Spinal cord (tissue), 10 donors: ENCODE data around the gene GLI2. TPM values are rescaled to one million over a fixed set of nuclear protein-coding genes. Genes with fewer than 3 reads are reported as not detected.

ENCODE experiments used
- DNase-seq, 6 donors: peaks; one replicate each; pipeline versions ENCODE4 v3.0.0 to v3.0.0-alpha.2; 2013 to 2015; ENCODE audit warnings: low spot score in 6 of 6, low read depth in 4 of 6
- H3K27ac ChIP-seq: one replicate; pipeline ENCODE4 v1.5.1; 2013; ENCODE audit warnings: low read depth, low read length, control low read depth
- H3K27me3 ChIP-seq: one replicate; pipeline ENCODE4 v1.6.1; 2013; ENCODE audit warnings: low read length; ENCODE audit not compliant: control insufficient read depth, insufficient read depth
- H3K36me3 ChIP-seq: one replicate; pipeline ENCODE4 v1.6.1; 2013; ENCODE audit warnings: low read length; ENCODE audit not compliant: control insufficient read depth, insufficient read depth
- H3K4me1 ChIP-seq: one replicate; pipeline ENCODE4 v1.6.1; 2013; ENCODE audit warnings: low read length; ENCODE audit not compliant: control insufficient read depth, insufficient read depth
- H3K4me3 ChIP-seq: one replicate; pipeline ENCODE4 v1.5.1; 2013; ENCODE audit warnings: low read depth, low read length, control low read depth
- H3K9me3 ChIP-seq: one replicate; pipeline ENCODE4 v1.6.1; 2013; ENCODE audit warnings: low read length; ENCODE audit not compliant: control insufficient read depth, insufficient read depth
- WGBS: methylation state at CpG from one replicate; pipeline ENCODE4 v1.1.5; 2013; ENCODE audit warnings: missing lambda C conversion rate; ENCODE audit not compliant: insufficient coverage; 5-methylcytosine and 5-hydroxymethylcytosine counted together
- polyA plus RNA-seq, 2 donors: library from polyadenylated mRNA; unstranded; fragments of 120-200 nt; gene quantifications; one replicate each; pipeline ENCODE4 v1.2.1, GENCODE V29; 2013; ENCODE audit not compliant: insufficient read length in 2 of 2
- total RNA-seq, 2 donors: library from RNA; depleted of rRNA in 1 of 2; stranded (reverse); fragments of 120-200 nt in 1 of 2; fragments of >200 nt in 1 of 2; gene quantifications; one replicate each; pipeline versions ENCODE4 v1.2.3 to v1.2.4, GENCODE V29; 2013 to 2014
- donor health status: healthy.

Gene GLI2
- total and polyA plus RNA-seq, 4 donors: 5.0 to 9.9 (median 9.7) TPM

DNA sequence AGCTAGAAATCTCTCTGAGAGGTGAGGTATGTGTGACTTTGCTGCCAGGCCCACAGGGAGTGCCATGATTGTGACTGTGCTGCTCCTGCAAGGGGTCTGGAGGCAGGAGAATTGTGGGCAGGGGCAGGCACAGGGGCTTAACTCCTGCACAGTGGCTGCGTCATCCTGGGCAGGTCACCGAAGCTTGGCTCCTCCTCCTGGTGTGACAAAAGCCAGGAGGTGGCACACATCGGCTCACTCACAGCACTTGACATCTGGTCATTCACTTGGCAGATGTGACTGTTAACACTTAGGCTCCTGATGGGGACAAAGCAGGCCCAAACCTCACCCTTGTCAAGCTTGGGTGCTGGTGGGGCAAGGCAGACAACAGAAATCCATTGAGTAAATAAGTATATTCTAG, 36.4 kb upstream of the GLI2 start:
- no peaks in the 10 kb centered on the region for H3K9me3 ChIP-seq
- DNase-seq: no peak
- WGBS: 65% methylated on average over 3 of the region's 3 CpGs
- no peaks in the 10 kb centered on the region for H3K36me3 ChIP-seq
- no peak overlapping the region for H3K27ac ChIP-seq
- no peak overlapping the region for H3K4me3 ChIP-seq
- H3K4me1 ChIP-seq: peaks cover 11% of the 10 kb centered on the region
- peaks cover 14% of the 10 kb centered on the region for H3K27me3 ChIP-seq

DNA sequence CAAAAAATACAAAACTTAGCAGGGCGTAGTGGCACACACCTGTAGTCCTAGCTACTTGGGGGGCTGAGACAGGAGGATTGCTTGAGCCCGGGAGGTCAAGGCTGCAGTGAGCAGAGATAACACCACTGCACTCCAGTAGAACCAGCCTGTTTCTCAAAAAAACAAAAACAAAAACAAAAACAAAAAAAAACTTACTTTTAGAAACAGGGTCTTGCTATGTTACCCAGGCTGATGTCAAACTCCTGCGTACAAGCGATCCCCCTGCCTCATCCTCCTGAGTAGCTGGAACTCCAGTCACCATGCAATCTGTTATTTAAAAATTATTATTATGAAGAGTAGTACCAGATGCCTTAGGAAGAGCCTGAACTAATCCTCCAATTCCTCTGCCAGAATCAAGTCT, 35.0 kb upstream of the GLI2 start:
- Histone ChIP-seq H3K27ac (no peak overlapping the region), H3K27me3 (peaks cover 6% of the 10 kb centered on the region), H3K36me3 (no peaks in the 10 kb centered on the region), H3K4me3 (no peak overlapping the region), H3K9me3 (no peaks in the 10 kb centered on the region), H3K4me1 (peaks cover 12% of the 10 kb centered on the region)
- no CpG with 5 or more reads among the region's 4 CpGs for WGBS
- DNase-seq: no peak

DNA sequence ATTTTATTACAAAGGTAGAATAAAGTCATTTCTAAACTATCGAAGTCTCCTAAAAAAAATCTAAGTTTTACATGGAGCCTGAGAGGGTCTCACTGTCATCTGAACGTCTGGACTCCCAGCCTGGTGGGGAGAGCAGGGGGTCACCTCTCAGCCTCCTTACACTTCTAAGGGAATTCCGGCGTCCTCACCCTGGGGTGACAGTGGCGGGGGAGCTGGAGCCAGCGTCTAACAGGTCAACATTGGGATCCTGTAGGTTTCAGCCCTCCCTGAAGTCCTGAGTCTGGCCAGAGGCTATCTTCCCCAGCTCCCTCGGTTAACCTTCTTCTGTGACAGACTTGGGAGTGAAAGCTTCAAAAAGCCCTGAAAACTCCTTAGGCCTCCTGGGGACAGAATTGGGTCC, 34.6 kb upstream of the GLI2 start:
- WGBS: 54% methylated on average over 2 of the region's 7 CpGs
- H3K27me3 ChIP-seq: peaks cover 2% of the 10 kb centered on the region
- H3K9me3 ChIP-seq: no peaks in the 10 kb centered on the region
- DNase-seq: no peak
- no peak overlapping the region for H3K27ac ChIP-seq
- H3K4me3 ChIP-seq: no peak overlapping the region
- peaks cover 12% of the 10 kb centered on the region for H3K4me1 ChIP-seq
- H3K36me3 ChIP-seq: no peaks in the 10 kb centered on the region

DNA sequence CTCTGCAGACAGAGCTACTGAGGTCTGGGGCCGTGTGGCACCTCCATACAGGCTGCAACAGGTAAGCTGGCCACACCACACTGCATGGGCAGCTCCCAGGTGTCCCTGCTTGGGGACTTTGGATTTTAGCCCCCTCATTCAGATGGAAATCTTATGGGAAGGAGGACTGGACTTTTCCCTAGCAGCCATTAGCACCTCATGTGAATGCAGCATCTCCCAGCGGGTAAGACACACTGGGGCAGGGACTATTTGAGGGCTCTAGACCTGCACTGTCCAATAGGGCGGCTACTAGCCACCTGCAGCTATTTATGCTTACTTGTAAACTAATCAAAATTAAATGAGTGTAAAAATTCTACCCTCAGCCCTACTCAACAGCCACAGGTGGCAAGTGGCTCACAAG, 34.2 kb upstream of the GLI2 start:
- Histone ChIP-seq H3K9me3 (no peaks in the 10 kb centered on the region), H3K4me1 (peaks cover 15% of the 10 kb centered on the region), H3K27ac (no peak overlapping the region), H3K36me3 (no peaks in the 10 kb centered on the region), H3K4me3 (no peak overlapping the region), H3K27me3 (no peaks in the 10 kb centered on the region)
- 78% methylated on average over 1 of the region's 3 CpGs for WGBS
- no peak for DNase-seq

GRCh38 chr2:120702061-120702460, 33.6 kb upstream of the GLI2 start:
- Histone ChIP-seq H3K36me3 (no peaks in the 10 kb centered on the region), H3K4me1 (peaks cover 15% of the 10 kb centered on the region), H3K4me3 (no peak overlapping the region), H3K9me3 (no peaks in the 10 kb centered on the region), H3K27me3 (no peaks in the 10 kb centered on the region), H3K27ac (no peak overlapping the region)
- 57% methylated on average over 3 of the region's 7 CpGs for WGBS
- no peak for DNase-seq

DNA sequence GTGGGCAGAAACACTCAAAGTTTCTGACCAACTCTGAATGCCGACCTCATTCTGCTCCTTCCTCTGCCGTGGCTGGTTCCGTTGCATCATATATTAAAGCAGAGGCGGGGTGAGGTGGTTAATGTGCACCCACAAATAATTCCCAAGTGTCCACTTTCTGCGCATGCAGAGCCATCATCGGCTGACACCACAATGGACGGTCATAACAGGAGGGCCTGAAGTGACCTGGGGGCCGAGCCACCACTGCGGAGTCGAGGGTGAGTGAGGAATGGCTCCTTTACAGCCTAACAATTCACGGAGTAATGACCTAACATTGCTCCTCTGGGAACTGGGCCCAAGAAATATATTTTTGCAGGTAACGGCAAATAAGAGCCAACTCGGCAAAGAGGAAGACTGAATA, 32.9 kb upstream of the GLI2 start:
- H3K9me3 ChIP-seq: no peaks in the 10 kb centered on the region
- 78% methylated on average over 7 of the region's 13 CpGs for WGBS
- peak in 1 of 6 donors; percentile 68 for DNase-seq
- no peaks in the 10 kb centered on the region for H3K27me3 ChIP-seq
- H3K4me3 ChIP-seq: no peak overlapping the region
- no peaks in the 10 kb centered on the region for H3K36me3 ChIP-seq
- no peak overlapping the region for H3K27ac ChIP-seq
- H3K4me1 ChIP-seq: peaks cover 15% of the 10 kb centered on the region

DNA sequence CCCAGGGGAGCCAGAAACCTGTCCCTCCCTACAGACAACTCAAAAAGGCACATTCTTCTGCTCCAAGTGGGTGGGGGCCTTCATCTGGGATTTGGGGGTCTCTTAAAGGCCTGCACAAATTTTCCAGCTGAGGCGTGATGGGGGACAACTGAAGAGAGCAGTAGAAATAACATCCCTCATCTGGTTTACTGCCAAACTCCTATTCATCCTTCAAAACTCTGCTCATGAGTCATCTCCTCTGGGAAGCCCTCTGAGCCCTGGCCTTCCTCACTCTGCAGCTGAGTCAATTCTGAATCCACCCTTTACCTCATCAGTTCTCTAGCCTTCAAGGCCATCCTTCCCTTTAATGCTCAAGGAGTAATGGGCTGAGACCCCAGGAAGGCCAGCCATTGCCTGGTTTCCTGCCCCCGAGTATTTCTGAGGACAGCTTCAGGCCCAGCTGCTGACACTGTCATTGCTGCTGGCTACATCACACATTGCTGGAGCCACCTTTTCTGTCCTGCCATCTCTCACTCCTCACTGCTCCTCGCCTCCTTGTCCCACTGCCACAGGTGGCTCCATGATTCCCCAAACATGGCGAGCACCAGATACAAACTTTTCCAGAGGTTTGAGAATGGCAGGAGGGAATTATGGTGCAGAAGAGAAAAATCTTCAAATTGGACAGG, 32.2 kb upstream of the GLI2 start:
- Histone ChIP-seq H3K27ac (no peak overlapping the region), H3K4me1 (peaks cover 15% of the 10 kb centered on the region), H3K36me3 (no peaks in the 10 kb centered on the region), H3K27me3 (no peaks in the 10 kb centered on the region), H3K4me3 (no peak overlapping the region), H3K9me3 (no peaks in the 10 kb centered on the region)
- DNase-seq: no peak
- WGBS: 85% methylated on average over 2 of the region's 4 CpGs

DNA sequence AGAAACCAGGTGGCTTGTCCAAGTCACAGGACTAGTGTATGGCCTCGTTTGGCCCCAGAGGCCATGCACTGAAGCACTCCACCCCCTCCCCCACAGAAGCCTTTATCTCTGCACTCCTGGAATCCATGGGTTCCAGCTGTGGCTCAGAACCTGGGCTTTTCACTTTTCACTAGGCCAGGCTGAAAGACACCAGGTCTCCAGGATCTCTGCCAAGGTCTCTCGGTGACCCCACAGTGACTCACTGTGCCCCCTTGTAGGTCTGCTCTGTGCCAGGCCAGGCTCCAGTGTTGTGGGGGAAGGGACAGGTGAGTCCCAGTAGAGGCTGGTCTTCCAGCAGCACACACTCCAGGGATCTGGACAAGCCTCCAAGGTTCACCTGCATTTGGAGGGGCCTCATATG, 31.0 kb upstream of the GLI2 start:
- 75% methylated on average over 2 of the region's 2 CpGs for WGBS
- H3K4me1 ChIP-seq: peaks cover 15% of the 10 kb centered on the region
- DNase-seq: no peak
- H3K9me3 ChIP-seq: no peaks in the 10 kb centered on the region
- H3K4me3 ChIP-seq: no peak overlapping the region
- no peaks in the 10 kb centered on the region for H3K27me3 ChIP-seq
- H3K36me3 ChIP-seq: no peaks in the 10 kb centered on the region
- no peak overlapping the region for H3K27ac ChIP-seq

GRCh38 chr2:120707816-120708215, 27.9 kb upstream of the GLI2 start:
- no peaks in the 10 kb centered on the region for H3K9me3 ChIP-seq
- no CpG with 5 or more reads among the region's 3 CpGs for WGBS
- no peaks in the 10 kb centered on the region for H3K36me3 ChIP-seq
- H3K4me1 ChIP-seq: peaks cover 15% of the 10 kb centered on the region
- peaks cover 6% of the 10 kb centered on the region for H3K27me3 ChIP-seq
- no peak overlapping the region for H3K4me3 ChIP-seq
- H3K27ac ChIP-seq: no peak overlapping the region
- DNase-seq: no peak

- WGBS: 73% methylated on average over 3 of the region's 14 CpGs
- Histone ChIP-seq H3K27ac (no peak overlapping the region), H3K27me3 (peaks cover 6% of the 10 kb centered on the region), H3K4me3 (no peak overlapping the region), H3K9me3 (no peaks in the 10 kb centered on the region), H3K36me3 (no peaks in the 10 kb centered on the region), H3K4me1 (peaks cover 15% of the 10 kb centered on the region)
- DNase-seq: no peak
Observed at GRCh38 chr2:120708944-120709607, 26.6 kb upstream of the GLI2 start.
